ENCODE measurements around the gene CBLN3.

GRCh38 chr14:24430682-24431568 lies 1.5 kb upstream of the CBLN3 start:
- TF ChIP-seq MAX (IDR thresholded peaks at IDR 0.05) (no peak), EP300 (IDR thresholded peaks at IDR 0.05) (no peak)

Data from A549 (cell line).